Pons (tissue), 1 donor: ENCODE data around the gene PXMP4.

Source experiments
- DNase-seq: peaks from one replicate; pipeline ENCODE4 v3.0.0-alpha.2; 2016; ENCODE audit warnings: low spot score

Gene PXMP4

DNA sequence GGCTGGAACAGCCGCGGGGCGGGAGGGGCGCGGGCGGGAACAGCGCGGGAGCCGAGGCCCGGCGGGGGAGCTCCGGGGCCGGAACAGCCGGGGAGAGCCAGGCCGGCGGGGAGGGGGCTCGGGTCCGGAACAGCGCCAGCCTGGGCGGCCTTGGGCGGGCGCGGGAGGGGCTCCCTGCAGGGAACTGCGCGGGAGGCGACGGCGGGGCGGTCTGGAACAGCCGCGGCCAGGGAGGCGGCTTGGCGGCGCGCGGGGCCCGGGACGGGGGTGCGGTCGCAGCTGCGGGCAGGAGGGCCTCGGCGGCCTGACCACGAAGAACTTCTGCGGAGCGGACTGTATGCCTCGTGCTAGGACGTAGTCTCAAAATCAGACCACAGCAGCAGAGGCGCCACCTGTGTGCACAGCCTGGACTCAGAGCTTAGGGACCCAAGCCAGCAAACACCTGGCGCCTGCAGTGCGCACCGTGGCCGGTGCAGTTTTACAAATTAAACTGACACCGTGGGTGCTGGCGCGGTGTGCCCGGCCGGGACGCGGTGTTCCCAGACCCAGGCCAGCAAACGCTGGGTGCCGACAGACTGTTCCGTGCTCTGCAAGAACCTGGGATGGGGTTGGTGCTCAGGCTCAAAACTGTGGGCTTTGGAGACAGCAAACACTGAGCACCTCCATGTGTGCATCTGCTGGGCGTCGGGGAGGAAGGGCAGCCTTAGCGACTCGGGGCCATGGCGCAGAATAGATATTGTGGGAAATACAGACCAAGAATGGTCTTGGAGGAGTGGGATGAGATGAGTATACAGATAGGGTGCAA, 12.3 kb upstream of the PXMP4 start:
- DNase-seq, result peak; percentile 74

DNA sequence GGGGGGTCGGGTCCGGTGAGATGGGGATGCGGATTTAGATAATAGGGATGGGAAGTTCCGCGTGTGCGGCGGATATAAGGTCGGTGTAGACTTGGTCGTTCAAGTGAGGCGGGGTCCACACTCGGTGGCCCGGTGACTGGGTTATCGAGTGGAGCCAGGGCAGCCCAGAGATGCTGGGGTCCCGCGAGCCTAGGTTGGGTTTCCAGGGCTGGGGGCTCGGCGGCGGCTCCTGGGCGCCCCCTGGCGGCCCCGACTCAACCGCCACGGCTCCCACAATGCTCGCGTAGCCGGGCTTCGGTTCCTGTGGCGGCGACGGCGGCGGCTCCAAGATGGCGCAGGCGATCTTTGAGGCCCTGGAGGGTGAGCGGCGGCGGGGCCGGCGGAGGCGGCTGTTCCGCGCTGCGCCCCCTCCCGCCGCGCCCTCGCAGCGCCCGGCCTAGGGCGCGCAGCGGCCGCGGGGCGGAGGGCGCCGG, 11.6 kb upstream of the PXMP4 start, which contains the start of gene ZNF341:
Gene ZNF341, plus strand, starts transcription at position 304 of the 473 bp plus-strand sequence. Its CDS starts 26 bp downstream, at position 330.
- no peak for DNase-seq

DNA sequence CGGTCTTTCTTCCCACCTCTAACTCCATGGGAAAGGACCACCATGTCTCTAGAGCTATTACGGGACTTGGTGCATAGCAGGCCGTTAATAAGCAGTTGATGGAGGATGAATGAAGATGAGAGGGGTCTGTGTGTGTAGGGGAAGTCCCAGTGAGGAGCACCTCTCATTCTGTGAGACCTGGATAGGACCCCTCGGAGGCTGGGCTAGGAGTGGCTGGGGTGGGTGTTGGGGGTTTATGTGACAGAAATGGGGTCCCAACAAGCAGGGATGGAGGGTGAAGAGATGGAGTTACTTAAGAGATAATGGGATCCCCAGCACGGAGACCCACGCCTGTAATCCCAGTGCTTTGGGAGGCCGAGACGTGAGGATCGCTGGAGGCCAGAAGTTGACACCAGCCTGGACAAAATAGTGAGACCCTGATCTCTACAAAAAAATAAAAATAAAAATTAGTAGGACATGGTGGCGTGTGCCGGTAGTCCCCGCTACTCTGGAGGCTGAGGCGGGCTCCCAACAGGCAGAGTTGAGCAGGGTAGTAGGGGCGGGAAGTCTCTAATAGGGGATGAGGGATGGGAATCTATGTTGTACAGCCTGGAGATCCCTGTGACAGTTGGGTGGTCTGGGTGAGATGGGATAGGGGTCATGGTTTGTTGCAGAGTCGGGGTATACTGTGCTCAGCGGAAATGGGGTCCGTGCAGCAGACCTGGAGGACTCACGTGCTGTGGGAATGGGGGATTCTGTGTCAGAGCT, 11.0 kb upstream of the PXMP4 start:
- no peak for DNase-seq

DNA sequence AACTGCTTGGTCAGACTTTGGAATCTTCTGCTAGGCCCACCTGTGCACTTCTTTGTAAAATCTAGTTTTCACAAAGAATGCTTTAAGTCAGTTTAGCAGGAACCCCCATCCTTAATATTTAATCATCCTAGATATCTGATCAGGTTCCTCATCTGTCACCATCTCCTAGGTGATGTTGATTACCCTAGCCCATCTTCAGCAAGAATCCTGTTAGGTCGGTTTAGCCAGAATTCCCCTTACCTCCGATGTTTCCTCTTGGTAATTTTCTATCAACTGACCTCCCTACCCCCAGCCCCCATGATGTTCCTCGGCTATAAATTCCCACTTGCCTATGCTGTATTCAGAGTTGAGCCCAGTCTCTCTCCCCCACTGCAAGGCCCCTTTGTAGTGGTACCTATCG, 9.0 kb upstream of the PXMP4 start:
- DNase-seq, result no peak

DNA sequence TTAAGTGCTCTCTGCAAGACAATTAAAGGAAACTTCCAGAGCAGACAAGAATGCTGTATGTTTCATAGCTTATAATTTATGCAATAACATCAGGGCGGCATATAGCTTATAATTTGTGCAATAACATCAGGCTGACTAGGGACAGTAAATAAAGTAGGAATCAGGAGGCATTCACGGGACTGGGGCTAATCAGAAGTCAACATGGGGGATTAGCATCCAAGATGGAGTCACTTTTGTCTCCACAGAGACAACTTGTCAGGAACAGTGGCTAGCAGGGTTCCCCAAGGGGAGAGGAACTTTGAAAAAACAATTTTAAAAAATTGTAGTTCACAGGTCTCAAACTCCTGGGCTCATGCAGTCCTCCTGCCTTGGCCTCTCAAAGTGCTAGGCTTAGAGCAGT, 8.4 kb upstream of the PXMP4 start:
- no peak for DNase-seq

DNA sequence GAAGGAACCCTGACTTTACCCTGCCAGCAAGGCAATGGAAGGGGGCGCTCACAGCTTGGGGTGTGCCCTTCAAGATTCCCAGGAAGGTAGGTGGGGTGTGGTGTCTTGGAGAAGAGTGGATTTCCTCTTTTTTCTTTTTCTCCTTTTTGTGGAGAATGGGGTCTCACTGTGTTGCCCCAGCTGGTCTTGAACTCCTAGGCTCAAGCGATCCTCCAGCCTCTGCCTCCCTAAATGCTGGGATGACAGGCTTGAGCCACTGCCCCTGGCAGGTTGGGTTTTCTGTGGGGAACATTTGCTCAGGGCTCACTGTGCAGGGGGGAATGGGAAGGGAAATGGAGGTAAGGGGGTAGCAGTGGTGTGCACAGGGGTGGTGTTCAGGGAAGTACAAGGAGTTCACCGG, 7.7 kb upstream of the PXMP4 start:
- no peak for DNase-seq

DNA sequence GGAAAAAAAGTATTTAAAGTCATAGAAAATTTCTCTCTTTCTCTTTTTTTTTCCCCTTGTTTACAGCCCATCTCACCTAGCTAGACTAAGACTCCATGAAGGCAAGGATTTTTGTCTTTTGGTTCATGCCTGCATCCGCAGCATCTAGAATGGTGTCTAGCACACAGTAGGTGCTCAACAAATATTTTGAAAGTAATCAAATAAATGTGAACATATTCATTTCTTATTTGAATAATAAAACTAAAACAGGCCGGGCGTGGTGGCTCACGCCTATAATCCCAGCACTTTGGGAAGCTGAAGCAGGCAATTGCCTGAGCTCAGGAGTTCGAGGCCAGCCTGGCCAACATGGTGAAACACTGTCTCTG, 7.0 kb upstream of the PXMP4 start:
- no peak for DNase-seq

DNA sequence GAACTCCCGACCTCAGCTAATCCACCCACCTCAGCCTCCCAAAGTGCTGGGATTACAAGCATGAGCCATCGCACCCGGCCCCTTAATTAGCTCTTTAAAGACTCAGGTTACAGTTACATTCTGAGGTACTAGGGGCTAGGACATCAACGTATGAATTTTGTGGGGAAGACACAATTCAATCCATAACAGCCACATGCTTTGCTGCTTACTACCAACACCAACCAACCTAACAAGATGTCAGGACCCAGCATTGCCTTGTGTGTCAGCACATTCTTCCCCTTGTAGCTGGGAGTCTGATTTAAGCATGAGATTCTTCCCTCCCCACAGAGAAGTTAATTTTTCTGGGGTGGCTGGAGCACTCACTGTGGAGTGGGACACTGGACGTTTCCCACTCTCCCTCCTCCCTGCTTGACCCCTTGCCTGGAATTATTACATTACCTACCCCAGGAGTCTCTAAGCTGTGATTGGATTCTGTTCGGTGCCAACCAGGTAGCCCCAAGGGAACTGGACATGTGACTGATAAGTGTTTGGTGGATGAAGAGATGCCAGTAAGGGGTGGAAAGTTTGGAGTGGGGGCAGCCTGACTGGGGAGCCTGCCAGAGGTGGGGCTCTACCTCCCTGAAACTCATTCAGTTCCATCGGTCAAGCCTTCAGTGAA, 5.6 kb upstream of the PXMP4 start:
- no peak for DNase-seq

DNA sequence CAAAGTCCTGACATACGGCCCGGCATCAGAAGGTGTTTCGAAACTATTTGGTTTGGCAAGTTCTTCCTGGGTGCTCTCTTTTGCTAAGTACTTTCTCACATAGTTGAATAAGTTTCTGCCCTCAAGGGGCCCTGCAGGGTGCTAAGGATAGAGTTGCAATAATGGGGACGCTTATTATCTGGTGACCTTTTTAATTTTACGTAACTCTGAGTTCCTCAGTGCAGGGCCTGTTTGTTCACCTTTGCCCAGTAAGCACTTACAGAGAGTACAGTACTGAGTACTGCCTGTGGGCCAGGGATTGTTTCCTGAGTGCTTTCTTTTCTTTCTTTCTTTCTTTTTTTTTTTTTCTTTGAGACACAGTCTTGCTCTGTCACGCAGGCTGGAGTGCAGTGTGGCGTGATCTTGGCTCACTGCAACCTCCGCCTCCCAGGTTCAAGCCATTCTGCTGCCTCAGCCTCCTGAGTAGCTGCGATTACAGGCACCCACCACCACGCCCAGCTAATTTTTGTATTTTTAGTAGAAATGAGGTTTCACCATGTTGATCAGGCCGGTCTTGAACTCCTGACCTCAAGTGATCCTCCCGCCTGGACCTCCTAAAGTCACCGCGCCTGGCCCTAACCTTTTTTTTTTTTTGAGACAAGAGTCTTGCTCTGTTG, 4.5 kb upstream of the PXMP4 start:
- DNase-seq, result no peak

DNA sequence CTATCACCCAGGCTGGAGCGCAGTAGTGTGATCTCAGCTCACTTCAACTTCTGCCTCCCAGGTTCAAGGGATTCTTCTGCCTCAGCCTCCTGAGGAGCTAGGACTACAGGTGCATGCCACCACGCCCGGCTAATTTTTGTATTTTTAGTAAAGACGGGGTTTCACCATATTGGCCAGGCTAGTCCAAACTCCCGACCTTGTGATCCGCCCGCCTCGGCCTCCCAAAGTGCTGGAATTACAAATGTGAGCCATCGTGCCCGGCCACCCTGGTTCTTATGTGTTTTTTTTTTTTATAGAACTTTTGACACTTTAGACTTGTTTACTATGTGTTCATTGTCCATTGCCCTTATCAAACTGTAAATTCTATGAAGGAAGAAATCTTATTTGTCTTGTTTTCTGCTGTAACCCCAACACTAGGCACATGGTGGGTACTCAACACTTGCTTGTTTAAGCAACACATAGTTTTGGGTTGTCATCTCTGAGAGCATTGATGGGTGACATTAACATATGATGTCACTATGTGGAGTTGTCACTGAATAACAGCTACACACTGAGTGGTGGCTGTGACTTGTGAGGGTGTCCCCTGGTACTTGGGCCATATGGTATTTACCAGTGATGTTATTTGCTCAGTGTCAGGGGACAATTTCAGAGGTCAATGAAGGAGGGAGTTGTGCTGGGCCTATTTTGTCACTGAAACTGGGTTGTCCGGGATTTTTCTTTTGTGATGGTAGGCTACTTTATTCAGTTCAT, 1.5 kb upstream of the PXMP4 start:
- no peak for DNase-seq

DNA sequence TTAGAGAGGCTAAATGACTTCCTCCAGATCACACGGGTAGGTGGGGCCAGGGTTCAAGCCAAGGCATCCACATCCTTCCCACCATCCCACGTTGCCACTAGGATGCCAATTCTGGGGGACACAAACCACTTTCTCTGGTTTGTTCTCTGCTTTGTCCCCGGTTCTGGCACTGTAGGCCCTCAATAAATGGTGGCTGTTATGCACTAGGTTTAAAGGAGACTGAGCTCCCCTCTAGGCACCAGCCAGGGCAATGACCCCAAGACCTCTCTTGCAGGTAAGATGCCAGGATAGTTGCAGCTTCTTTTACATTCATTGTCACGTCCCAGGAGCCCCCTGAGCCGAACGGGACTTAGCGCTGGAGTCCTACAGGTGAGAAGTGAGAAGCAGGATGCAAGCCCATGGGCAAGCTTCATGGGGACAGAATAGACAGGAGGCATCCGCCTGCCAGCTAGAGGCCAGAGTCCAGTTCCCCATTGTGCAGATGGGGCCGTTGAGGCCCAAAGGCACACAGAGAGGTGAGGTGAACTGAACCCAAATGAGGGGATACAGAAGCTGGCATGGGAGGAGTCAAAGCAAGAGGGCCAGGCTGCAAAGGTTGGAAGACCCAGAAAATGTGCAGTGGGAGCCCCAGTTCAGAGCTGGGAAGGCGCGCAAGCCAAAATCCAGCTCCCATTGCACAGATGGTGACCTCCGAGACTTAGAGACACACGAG, 677 bp downstream of the PXMP4 start:
- no peak for DNase-seq

DNA sequence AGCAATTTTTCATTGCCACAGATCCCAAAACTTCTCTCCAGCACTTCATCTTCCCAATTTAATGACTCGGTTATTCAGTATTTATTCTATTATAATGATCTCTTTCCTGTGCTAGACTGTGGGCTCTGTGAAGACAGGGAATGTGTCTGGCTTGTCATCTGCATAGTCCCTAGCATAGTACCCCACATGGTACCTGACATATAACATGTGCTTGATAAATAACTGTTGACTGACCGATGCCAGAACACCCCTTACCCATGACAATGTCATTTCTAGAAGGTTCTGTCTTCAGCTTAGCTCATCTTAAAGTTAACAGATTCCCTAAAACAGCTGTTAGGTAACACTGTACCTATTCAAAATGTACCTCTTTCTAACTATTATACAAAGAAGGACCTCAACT, 3.6 kb downstream of the PXMP4 start:
- DNase-seq, result no peak

DNA sequence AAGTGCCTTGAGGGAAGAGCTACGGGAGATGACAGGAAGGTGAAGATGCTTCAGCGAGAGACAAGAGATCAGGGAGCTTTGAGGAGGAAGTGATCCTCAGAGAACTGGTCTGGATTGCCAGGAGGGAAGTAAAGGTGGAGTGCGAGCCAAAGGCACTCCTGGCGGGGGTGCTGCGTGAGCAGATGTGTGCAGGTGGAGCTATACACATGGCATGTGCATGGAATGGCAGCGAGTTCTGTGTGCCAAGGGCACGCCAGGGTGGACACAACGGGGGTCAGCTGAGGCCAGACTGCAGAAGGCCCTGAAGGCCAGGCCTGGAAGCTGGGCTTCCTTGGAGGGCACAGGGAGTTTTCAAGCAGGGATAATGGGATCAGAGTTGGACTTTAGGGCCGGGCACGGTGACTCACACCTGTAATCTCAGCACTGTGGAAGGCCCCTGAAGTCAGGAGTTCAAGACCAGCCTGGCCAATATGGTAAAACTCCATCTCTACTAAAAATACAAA, 6.2 kb downstream of the PXMP4 start:
- no peak for DNase-seq

DNA sequence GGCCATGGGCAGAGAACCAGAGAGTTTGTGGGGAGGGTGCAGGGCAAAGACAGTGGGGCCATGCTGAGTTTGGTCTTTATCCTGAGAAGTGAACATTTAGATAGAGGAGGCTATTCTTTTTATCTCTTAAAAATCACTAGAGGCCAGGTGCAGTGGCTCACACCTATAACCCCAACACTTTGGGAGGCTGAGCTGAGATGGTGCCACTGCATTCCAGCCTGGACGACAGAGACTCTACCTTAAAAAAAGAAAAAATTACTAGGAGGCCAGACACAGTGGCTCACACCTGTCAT, 8.7 kb downstream of the PXMP4 start:
- DNase-seq, result no peak

DNA sequence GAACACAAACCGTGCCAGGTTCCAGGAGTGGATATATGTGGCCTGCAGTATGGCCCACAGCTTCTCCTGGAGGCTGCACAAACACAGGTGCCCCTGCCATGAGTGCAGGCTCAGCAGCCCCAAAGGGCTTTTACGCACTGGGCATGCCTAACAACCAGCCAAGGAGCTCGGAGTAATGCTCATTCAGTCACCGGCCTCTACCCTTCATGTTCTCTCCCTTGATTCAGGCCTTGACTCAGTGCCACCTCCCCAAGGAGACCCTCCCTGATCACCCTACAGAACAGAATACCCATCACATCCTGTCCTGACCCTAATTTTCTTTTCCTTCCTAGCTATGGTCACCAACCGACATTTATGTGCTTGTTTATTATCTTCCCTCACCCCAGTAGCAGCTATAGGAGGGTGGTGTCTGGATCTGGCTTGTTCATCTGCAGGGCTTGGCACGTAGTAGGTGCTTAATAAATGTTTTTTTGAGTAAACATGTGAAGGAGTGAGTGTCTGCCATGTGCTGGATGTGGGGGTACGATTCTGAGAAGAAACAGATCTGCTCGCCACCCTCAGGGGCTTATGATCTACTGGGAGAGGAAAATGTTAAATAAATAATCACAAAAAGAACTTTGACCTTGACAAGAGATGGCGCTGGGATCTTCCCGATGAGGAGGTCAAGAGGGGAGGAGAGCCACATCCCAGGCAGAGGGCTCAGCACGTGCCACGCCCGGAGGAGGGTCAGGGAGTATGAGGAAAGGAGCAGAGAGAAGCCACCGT, 9.2 kb downstream of the PXMP4 start:
- no peak for DNase-seq

DNA sequence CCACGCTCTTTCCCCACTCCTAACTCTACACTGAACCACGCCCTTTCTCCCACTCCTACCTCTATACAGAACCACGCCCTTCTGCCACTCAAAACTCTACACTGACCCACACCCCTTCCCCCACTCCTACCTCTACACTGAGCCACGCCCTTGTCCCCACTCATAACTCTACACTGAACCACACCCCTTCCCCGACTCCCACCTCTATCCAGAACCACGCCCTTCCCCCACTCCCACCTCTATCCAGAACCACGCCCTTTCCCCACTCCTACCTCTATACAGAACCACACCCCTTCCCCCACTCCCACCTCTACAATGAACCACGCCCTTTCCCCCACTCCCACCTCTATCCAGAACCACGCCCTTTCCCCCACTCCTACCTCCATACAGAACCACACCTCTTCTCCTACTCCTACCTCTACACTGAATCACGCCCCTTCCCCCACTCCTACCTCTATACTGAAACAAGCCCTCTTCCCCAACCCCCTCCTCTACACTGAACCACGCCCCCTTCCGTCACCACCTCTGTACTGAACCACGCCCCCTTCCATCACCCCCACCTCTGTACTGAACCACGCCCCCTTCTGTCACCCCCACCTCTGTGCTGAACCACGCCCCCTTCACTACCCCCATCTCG, 10.1 kb downstream of the PXMP4 start:
- no peak for DNase-seq

DNA sequence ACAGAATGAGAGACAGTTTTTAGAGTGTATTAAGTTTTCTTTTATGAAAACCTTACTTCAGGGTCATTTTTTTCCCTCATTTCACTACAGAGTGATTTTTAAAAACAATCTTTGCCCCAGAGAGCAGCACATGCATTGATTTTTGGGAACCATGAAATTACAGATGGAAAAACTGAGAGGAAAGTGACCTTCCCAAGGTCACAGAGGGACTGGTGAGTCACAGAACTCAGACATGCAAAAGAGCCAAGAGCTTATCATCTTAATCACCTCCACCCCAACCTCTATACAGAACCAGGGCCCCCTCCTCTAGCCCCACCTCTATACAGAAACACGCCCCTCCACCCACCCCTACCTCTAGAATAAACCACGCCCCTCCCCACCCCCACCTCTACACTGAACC, 10.7 kb downstream of the PXMP4 start:
- no peak for DNase-seq

DNA sequence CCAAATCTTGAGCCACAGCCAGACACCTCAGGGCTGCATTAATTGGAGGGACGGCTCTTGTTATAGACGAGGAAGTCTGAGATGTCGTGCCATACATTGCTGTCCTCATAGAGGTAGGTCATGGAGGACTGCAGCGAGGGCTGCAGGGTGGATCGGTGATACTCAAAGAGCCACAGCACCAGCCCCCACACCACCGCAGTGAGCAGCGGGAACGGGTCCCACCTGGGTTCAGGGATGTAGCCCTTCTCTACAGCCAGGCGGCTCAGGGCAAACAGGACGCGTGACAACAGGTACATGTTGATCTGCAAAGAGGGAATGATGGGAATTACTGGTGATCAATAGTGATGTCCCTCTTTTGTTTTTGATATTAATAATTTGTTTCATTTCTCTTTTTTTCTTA, 12.4 kb downstream of the PXMP4 start:
- DNase-seq, result no peak

DNA sequence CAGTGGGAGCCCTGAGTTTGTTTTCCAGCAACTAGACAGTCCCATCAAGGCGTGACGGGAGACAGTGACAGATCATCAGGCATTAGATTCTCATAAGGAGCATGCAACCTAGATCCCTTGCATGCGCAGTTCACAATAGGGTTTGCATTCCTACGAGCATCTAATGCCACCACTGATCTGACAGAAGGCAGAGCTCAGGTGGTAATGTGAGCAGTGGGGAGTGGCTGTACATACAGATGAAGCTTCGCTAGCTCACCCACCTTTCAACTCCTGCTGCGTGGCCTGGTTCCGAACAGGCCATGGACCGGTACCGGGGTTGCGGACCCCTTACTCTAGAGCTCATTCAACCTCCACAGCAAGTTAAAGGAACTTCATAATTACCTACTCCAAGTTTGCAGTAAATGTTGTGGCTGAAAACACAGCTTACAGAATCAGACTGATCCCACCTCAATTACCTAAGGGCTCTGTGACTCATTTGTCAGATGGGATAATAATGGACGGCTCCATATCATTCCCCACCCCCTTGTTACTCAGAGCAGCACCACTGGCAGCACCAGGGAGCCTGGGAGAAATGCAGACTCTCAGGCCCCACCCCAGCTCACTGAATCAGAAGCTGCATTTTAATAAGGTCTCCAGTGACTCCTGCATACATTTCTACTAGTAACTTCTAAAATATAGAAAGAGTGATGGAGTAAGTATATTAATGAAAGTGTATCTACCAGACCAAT, 15.7 kb downstream of the PXMP4 start:
- no peak for DNase-seq
